PC-3 (cell line): ENCODE results near the gene IKBIP. TPM values are rescaled to one million over a fixed set of nuclear protein-coding genes. Genes with fewer than 3 reads are reported as not detected.
"Not testable (repeated sequence)": the region's sequence is repeated elsewhere in the genome, so short reads cannot be mapped to it uniquely, and the experiment has no call there.

Source experiments
- ATAC-seq: fragments of 200-7000 bp; cut with Tn5 transposase; 2 replicates; pipeline ENCODE4 v1.9.1; 2020; ENCODE audit warnings: mild to moderate bottlenecking, moderate library complexity
- BruUV-seq: library from RNA; stranded (reverse); fragments of 400-500 nt; replicated peaks from 2 replicates; lab custom pipeline; 2021; lab: Mats Ljungman, UMichigan
- CTCF ChIA-PET: fragments of 300-600 bp; sonication (Branson Sonifier 250); formaldehyde crosslinking; loops from one replicate; lab custom pipeline; 2022; ENCODE audit warnings: antibody characterized with exemption; lab: Charles Lee
- POLR2A ChIA-PET: fragments of 300-600 bp; sonication (Branson Sonifier 250); formaldehyde crosslinking; loops from one replicate; lab custom pipeline; 2022; ENCODE audit warnings: antibody characterized with exemption; ENCODE audit not compliant: unreplicated experiment; lab: Charles Lee
- DNase-seq: peaks from one replicate; pipeline ENCODE4 v3.0.0-alpha.2; 2015
- H2AFZ ChIP-seq: fragments of 300-600 bp; sonication (generic); 2 replicates; pipeline ENCODE4 v1.6.0; 2016; ENCODE audit warnings: antibody characterized with exemption, low read length
- H3F3A ChIP-seq: fragments of 300-600 bp; sonication (generic); one replicate; pipeline ENCODE4 v1.6.0; 2017; ENCODE audit warnings: antibody characterized with exemption, low read length, control low read depth, mild to moderate bottlenecking; ENCODE audit not compliant: unreplicated experiment
- H3K27ac ChIP-seq: fragments of 300-600 bp; sonication (generic); 2 replicates; pipeline ENCODE4 v1.5.1; 2016; ENCODE audit warnings: mild to moderate bottlenecking, low read length
- H3K27me3 ChIP-seq: fragments of 300-600 bp; sonication (generic); 2 replicates; pipeline ENCODE4 v1.6.1; 2016; ENCODE audit warnings: low read length, mixed read lengths
- H3K36me3 ChIP-seq: fragments of 300-600 bp; sonication (generic); 2 replicates; pipeline ENCODE4 v1.6.1; 2016; ENCODE audit warnings: low read depth, mixed run types, low read length, mixed read lengths
- H3K4me1 ChIP-seq: fragments of 300-600 bp; sonication (generic); 2 replicates; pipeline ENCODE4 v1.5.1; 2016; ENCODE audit warnings: low read length; ENCODE audit not compliant: insufficient read depth
- H3K4me2 ChIP-seq: fragments of 300-600 bp; sonication (generic); 2 replicates; pipeline ENCODE4 v1.6.0; 2016; ENCODE audit warnings: low read length
- H3K4me3 ChIP-seq: fragments of 300-600 bp; sonication (generic); 2 replicates; pipeline ENCODE4 v1.5.1; 2016; ENCODE audit warnings: mild to moderate bottlenecking, low read length, mixed read lengths
- H3K79me2 ChIP-seq: fragments of 300-600 bp; sonication (generic); 2 replicates; pipeline ENCODE4 v1.6.1; 2017; ENCODE audit warnings: low read length, mixed read lengths
- H3K9ac ChIP-seq: fragments of 300-600 bp; sonication (generic); 2 replicates; pipeline ENCODE4 v1.6.0; 2016; ENCODE audit warnings: mild to moderate bottlenecking, low read length
- H3K9me2 ChIP-seq: fragments of 300-600 bp; sonication (generic); replicated peaks from 2 replicates; pipeline ENCODE4 v1.6.1; 2016; ENCODE audit warnings: mixed run types, low read length, mixed read lengths
- H3K9me3 ChIP-seq: fragments of 300-600 bp; sonication (generic); 2 replicates; pipeline ENCODE4 v1.6.1; 2016; ENCODE audit warnings: low read length, mixed read lengths
- H4K20me1 ChIP-seq: fragments of 300-600 bp; sonication (generic); 2 replicates; pipeline ENCODE4 v1.6.1; 2016; ENCODE audit warnings: low read length, mixed read lengths
- CTCF ChIP-seq: fragments of 300-600 bp; sonication (generic); conservative IDR thresholded peaks from 2 replicates; pipeline ENCODE4 v1.5.1; 2017; ENCODE audit warnings: antibody characterized with exemption, low read depth, mild to moderate bottlenecking, low read length
- EZH2 ChIP-seq: fragments of 300-600 bp; sonication (generic); IDR thresholded peaks from one replicate; pipeline ENCODE4 v1.6.1; 2017; ENCODE audit warnings: antibody characterized with exemption, mild to moderate bottlenecking, low read length; ENCODE audit not compliant: unreplicated experiment
- EZH2phosphoT487 ChIP-seq: fragments of 300-600 bp; sonication (generic); IDR thresholded peaks from 2 replicates; pipeline ENCODE4 v1.6.1; 2018; ENCODE audit warnings: mild to moderate bottlenecking, antibody characterized with exemption, low read length, borderline replicate concordance
- intact Hi-C: fragments of 100-400 bp; cut with micrococcal nuclease; formaldehyde crosslinking; loops from 2 replicates; pipeline ENCODE4 v1.9.0; 2023
- total RNA-seq: library from RNA; depleted of rRNA; stranded (reverse); fragments of >200 nt; gene quantifications from 2 replicates; pipeline ENCODE4 v1.2.3, GENCODE V29; 2014

IKBIP gene
- total RNA-seq, 1 experiment from 2014 or later, result 11.1 TPM

- no peak for DNase-seq
- no peaks in the 10 kb centered on the region for H3F3A ChIP-seq
- H3K9me3 ChIP-seq, result no peaks in the 10 kb centered on the region
- no peaks in the 10 kb centered on the region for H4K20me1 ChIP-seq
- H3K79me2 ChIP-seq, result peaks cover 49% of the 10 kb centered on the region
- H2AFZ ChIP-seq, result peak overlapping the region; percentile 98
- H3K4me3 ChIP-seq, result peak overlapping the region; percentile 88
- peak overlapping the region; percentile 81 for H3K4me2 ChIP-seq
- H3K9ac ChIP-seq, result peak overlapping the region; percentile 74
- H3K9me2 ChIP-seq, result no peaks in the 10 kb centered on the region
- no peaks in the 10 kb centered on the region; the same call in 1 of the 2 replicates for H3K36me3 ChIP-seq
- ChIA-PET POLR2A (interaction anchor here (1.2 kb wide), 1 partner anchor 51 kb away, joined by 3 read pairs; the partner anchor contains the start of gene SLC25A3), CTCF (no interaction called here)
- ATAC-seq, result peak; percentile 36
- TF ChIP-seq EZH2, result no peak
- peak; percentile 19; the same call in 1 of the 2 replicates for TF ChIP-seq CTCF
- TF ChIP-seq EZH2phosphoT487, result no peak
- peaks cover 6% of the 10 kb centered on the region for H3K4me1 ChIP-seq
- intact Hi-C loops, result loop anchor here (2.0 kb wide), 1 partner anchor 142 kb away; no protein-coding TSS in a partner anchor
- no TSS peak for BruUV-seq
- H3K27ac ChIP-seq, result peak overlapping the region; percentile 51
- H3K27me3 ChIP-seq, result no peaks in the 10 kb centered on the region
These were observed 216 bp downstream of the IKBIP start for GRCh38 chr12:98644433-98644711.

- DNase-seq, H3K9me3 ChIP-seq, BruUV-seq, H3K4me3 ChIP-seq, H2AFZ ChIP-seq, intact Hi-C loops, POLR2A ChIA-PET, H3K27me3 ChIP-seq, H4K20me1 ChIP-seq, H3K4me1 ChIP-seq, ATAC-seq, H3K36me3 ChIP-seq, H3K9ac ChIP-seq, H3K9me2 ChIP-seq, H3K27ac ChIP-seq, H3F3A ChIP-seq: not testable (repeated sequence)
- H3K79me2 ChIP-seq, result peaks cover 49% of the 10 kb centered on the region
- H3K4me2 ChIP-seq, result peak overlapping the region; percentile 81; the same call in 1 of the 2 replicates
- CTCF ChIA-PET, result interaction anchor here (0.6 kb wide), 1 partner anchor 226 kb away, joined by 3 read pairs; no protein-coding TSS in a partner anchor
These were observed 1.8 kb downstream of the IKBIP start for GRCh38 chr12:98642801-98643200.

- DNase-seq, result no peak
- no peaks in the 10 kb centered on the region for H4K20me1 ChIP-seq
- ATAC-seq, result no peak
- no peaks in the 10 kb centered on the region for H3K27me3 ChIP-seq
- H3K9ac ChIP-seq, result no peak overlapping the region
- peaks cover 21% of the 10 kb centered on the region for H3K4me1 ChIP-seq
- no peak for TF ChIP-seq EZH2phosphoT487
- TF ChIP-seq CTCF, result no peak
- TF ChIP-seq EZH2, result no peak
- no TSS peak for BruUV-seq
- ChIA-PET POLR2A (no interaction called here), CTCF (interaction anchor here (0.6 kb wide), 1 partner anchor 15 kb away, joined by 3 read pairs; no protein-coding TSS in a partner anchor)
- H3K4me2 ChIP-seq, result no peak overlapping the region
- H3K36me3 ChIP-seq, result no peaks in the 10 kb centered on the region
- no peak overlapping the region for H2AFZ ChIP-seq
- no peaks in the 10 kb centered on the region for H3K9me2 ChIP-seq
- H3F3A ChIP-seq, result no peaks in the 10 kb centered on the region
- intact Hi-C loops, result no loop called here
- no peaks in the 10 kb centered on the region for H3K9me3 ChIP-seq
- no peak overlapping the region for H3K27ac ChIP-seq
- peaks cover 37% of the 10 kb centered on the region for H3K79me2 ChIP-seq
- H3K4me3 ChIP-seq, result no peak overlapping the region
These were observed 5.1 kb downstream of the IKBIP start for GRCh38 chr12:98639491-98639890.
